CD4-positive, alpha-beta T cell treated with Interleukin-12 subunit alpha and Interleukin-12 subunit beta, for 1 hour (primary cell): ENCODE results near the gene FERMT3.
"Not testable (repeated sequence)": the region's sequence is repeated elsewhere in the genome, so short reads cannot be mapped to it uniquely, and the experiment has no call there.

Source experiments
- DNase-seq: peaks from one replicate; pipeline ENCODE4 v3.0.0-alpha.2; 2020

FERMT3 gene

DNA sequence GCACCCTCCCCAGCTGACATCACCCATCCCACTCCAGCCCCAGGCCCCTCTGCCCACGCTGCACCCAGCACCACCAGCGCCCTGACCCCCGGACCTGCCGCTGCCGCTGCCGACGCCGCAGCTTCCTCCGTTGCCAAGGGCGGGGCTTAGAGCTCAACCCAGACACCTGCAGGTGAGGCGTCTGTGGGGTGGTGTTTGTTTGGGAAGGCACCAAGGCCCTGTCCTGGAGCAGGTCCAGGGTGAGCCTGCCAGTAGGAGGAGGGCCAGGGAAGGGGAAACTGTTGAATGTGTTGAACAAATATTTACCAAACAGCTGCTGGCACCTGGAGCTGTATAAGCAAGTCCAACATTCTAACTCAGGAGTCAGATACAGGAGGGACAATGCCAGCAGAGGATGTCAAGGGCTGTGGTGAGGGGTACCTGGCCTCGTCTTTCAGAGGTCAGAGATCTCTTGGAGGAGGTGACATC, 31.0 kb downstream of the FERMT3 start:
- DNase-seq = no peak

DNA sequence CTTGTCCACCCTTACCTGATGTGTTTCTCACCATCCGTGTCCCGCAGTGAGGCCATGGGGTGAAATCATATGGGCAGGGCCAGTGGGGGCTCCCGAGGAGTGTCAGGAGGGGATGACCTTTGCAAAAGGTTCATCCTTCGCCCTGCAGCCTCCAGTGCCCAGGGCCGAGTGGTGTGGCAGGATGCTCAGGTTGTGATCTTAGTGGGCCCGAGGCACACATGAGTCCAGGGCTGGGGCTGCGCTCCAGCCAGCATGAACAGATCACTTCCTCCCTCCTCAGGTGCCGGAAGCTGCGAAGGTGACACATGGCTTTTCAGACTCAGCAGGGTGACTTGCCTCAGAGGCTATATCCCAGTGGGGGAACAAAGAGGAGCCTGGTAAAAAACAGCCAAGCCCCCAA, 31.6 kb downstream of the FERMT3 start:
- no peak for DNase-seq

DNA sequence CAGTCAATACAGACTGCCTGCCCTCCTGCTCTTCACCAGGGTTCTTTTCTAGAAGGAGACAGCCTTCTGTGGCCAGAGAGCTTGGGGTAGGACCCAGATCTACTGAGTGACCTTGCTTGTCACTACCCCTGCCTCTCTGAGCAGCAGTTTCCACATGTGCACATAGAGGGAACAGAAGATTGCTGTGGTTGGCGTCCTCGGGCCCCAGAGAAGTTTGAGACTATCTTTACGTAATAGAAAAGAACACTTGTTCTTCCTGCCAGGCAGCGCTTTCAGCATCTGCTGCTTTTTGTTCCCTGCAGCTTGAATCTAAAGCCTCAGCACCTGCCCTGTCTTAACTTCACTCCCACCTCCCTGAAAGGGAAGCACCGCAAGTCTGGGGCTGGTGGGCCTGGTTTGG, 32.5 kb downstream of the FERMT3 start:
- DNase-seq = no peak

DNA sequence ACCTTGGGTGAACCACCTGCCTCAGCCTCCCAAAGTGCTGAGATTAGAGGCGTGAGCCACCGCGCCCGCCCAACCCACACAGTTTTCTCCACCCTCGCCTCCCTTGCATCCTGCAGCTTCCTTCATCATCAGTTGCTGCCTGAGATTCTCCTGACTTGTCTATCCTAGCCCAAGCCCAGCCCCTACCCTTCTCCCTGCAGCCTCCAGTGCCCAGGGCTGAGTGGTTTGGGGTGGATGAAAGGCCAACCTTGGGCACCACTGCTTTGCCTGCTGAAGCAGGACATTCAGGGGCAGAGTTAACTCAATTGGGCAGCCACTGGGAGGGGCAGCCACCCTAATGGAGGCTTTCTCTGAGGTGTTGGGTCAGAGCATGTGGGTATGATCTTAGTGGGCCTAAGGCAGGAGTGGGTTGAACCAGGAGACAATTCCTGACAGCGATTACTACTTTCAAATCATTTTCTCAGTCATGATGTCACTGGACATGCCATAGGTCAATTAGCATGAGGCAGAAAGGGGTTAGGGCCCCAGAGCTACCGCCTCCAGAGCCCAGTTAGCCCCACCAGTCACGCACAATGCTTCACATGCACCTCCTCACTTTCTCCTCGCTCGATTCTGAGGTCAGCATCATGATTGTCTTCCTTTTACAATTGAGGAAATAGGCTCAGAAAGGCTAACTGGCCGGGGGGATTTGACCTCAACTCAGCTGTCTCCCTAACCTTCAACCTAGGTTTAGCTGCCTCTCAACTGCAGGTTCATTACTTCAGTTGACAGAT, 33.3 kb downstream of the FERMT3 start:
- DNase-seq = no peak

DNA sequence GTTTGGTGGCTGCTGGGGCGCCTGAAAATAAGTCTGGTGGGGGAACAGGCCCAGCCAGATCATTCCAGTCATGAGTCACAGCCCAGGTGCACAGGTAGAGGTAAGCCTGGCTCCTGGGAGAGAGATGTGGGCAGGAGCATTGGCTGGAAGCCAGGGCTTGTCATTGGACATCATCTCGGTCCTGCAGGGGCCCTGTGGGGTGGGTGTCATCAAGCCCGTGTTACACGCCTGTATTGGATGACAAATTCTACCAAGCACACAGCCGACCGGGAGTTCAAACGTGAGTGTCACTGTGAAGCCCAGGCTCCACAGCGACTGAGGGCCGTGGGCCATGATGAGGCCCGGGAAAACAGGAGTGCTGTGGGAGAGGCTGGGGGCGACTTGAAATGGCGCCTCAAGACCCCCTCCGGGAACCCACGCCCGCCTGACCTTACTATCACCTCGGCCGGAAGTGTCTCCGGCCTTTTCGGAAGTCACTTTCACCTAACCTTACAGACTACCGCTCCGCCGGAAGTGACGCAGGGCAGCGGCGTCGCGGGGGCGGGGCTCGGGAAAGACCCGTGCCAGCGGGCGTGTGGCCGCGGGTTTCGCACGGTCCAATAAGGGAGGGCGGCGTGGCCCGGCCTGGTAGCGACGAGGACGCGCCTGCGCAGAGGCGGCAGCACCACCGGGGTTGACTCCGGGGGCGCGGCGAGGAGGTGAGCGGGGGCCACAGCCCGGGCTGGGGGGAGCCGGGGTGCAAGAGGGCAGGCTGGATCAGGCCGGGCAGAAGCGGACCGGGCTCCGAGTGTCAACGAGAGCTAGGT, 34.1 kb downstream of the FERMT3 start, which contains the start of gene FKBP2:
Gene FKBP2 (plus strand): TSS at position 661 of the 806 bp plus-strand sequence. CDS start 1,293 bp downstream, outside the sequence.
- peak; percentile 99 for DNase-seq

DNA sequence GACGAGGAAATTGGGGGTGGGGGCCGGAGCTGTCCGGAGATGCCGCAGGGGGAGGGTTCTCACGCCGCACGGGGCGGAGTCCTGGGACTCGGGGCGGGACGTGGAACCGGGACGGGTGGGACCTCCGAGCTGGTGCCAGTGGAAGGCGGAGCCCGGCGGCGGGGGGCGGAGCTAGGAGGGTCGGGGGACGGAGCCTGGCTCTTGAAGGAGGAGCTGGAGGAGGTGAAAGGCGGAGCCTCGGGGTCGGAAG, 34.6 kb downstream of the FERMT3 start:
- no peak for DNase-seq

DNA sequence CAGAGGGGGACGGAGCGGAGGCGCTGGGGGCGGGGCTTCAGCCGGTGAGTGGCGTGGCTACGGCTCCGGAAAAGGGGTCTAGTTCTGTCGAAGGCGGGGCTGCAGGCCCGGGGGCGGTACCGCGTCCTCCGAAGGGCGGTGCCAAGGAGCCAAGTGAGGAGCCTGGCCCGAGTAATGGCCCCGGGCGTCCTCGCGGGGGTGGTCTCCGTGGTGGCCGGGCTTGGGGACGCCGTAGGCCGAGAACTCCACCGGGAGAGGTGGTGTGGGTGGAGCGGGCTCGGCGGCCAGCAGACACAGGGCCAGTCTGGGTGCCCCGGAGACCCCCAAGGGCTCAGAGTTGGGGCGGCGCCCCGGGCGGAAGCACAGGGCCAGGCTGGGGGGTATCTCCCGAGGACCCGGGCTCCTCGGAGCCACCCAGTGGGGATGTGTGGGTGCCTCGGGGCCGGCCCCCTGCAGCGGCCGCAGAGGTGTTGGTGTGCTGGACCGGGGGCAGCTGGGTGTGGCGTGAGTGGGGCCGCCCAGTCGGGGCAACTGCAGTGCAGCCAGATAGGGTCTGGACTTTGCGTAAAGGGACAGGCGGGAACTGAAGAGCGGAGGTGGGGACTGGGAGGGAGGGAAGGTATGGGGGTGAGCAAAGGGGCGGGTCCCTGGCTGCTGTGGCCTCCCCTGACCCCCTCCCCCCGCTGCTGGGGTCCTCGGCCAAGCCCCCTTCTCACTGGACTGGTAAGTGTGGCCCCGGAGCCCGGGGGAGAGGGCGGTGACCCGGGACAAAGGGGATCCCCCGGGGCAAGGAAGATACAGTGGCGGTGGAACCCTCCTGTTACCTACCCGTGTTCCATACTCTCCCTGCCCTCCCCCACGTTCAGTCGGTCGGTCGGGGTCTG, 35.2 kb downstream of the FERMT3 start:
- DNase-seq = peak; percentile 100

DNA sequence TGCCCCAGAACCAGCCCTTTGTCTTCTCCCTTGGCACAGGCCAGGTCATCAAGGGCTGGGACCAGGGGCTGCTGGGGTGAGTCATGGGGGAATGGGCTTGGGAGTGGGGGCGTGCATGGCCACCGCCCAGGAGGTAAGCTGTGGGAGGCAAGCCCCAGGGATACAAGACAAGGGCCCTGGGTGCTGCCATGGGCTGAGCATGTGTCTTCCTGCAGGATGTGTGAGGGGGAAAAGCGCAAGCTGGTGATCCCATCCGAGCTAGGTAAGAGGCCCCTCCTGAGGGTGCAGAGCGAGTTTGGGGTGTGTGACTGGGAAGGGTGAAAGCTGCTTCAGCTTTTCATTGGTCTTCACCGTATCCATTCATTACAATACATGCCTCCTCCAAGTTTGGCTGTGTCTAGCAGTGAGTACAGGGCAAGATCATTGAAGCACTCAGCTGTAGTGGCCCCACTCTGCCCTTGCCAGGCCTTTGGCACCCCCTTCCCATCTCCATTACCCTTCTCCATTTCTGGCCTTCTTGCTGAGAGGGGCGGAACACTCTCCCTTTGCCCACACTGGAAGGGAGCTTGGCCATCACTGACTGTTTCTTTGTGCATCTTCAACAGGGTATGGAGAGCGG, 36.8 kb downstream of the FERMT3 start:
- DNase-seq = no peak

DNA sequence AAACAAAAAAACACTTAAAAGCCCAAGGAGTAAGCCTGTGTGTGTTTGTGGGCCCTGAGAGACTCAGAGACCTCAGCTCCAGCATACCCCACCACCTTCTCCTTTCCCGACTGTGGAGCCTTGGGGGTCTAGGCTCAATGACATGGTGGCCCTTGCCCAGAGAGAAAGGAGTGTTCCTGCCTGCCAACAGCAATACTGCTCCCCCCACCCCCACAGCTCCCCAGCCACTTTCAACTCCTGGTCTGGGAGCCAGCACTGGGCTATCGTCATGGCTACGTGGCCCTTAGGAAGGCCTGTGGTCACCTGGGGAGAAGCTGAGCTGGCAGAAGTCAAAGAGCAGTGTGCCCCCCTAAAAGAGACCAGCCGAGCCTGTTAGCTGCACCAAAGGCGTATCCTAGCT, 37.6 kb downstream of the FERMT3 start:
- DNase-seq = no peak

DNA sequence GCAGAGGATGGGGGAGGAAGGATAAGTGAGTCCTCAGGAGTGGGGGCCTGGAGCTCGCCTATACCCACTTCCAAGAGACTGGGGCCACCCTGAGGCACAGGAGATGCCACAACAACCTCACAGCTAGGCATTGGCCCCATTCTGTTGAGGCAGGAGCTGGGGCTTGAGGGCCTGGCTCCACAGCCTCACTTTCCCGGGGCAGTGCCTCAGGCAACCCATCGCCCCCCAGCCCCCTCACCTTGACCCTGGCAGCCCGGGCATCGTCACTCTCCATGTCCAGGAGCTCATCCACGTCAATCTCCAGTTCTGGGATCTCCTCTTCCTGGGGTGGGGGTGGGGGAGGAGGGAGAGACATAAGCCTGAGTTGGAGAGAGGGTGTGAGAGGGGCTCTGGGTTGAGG, 38.4 kb downstream of the FERMT3 start:
- no peak for DNase-seq

DNA sequence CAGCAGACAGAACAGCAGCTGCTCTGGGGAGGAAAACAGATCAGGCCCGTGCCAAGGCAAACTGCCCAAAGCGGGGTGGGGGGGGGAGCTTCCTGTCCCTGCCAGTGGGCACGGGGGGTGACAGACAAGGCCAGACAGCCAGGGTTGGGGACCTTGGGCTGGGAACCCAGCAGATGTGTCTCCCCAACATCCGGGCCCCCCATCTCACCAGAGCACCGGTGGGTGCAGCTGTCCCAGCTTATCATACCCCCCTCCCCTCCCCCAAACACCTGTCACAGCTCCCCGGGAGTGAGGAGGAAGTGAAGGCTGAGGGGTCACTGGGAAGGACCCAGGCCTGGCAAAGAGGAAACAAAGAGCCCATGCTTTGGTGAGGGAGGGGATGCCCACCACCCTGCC, 38.9 kb downstream of the FERMT3 start:
- peak; percentile 67 for DNase-seq

DNA sequence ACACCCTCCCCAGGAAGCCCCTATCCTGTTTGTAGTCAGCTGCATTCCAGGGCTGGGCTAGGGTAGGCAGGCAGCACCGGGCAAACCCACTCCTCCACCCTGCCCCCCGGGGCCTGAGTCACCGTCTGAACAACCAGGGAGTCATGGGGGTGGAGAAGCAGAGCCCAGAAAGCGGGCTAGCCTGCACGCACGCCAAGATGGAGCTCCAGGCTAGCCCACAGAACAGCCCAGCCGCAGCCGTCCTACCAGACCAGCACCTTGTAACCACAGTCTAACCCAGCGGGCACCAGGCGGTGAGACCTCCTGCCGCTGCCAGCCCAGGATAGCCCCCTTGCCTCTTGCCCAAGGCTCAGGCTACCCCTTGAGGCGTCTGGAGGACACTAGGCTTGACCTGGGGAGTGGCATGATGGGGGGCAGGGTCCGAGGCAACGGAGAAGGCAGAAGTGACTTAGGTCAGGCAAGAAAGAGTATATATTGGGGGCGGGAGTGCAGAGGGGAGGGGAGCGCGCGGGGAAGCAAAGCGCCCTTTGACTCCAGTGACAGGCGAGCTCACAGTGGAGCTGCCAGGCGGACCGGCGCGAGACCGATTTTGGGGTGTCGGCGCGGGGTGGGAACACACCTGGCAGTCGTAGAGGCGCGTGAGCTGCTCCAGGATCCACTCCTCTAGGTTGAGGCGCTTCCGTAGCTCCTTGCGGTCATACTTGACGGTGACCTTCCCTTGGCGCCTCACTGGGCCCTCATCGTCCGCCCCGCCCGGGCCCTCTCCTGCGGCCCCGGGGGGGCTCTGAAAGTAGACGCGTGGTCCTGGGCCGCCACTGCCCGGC, 39.5 kb downstream of the FERMT3 start:
- peak; percentile 68 for DNase-seq

DNA sequence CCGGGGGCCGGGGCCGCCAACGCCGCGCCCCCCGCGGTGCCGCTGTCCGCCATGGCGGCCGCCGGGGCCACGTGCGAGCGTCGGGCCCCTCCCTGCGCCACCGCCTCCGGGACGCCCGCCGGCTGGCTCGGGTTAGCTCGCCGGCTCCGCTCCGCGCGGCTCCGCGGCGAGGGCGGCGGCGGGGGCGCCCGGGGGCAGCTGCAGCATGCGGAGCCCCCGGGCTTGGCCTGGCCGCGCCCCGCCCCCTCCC, 40.0 kb downstream of the FERMT3 start:
- not testable (repeated sequence) for DNase-seq

DNA sequence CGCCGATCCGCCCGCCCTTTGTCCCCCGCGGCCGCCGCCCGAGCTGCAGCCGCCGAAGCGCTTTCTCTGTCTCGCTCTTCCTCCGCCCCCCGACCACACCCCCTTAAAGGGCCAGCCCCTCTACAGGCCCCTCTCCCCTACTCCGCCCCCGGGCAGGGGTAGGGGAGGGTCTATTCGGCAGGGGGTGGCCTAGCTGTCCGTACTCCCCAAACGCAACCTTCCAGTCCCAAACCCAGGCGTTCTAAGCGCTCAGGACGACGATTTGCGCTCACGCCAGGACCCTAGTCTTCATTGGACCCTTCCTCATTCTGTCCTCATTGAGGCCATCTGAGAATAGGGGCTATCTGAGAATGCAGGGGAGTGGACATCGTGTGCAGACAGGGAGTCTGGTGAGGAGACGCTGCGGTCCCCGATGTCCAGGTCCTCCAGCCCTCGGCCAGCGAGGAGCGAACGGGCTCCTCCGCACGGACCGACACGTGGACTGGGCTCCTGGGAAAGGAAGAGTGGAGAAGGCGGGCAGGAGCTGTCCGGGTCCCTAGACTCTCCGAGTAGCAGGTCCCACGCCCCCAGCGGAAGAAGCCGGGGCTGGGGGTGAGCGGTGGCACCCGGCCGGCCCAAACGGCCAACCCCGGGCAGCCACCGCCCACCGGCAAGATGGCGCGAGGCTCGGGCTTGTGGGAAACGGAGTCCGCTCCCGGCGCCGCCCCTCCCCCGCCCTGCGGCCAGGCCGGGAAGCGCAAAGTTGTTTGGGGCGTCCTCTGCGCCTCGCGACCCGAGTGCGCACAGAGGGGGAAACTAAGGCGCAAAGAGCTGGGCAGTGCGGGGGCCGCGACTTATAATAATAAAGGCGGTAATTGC, 40.6 kb downstream of the FERMT3 start, which contains the start of gene PPP1R14B:
Gene PPP1R14B (minus strand): TSS at position 73 of the 858 bp plus-strand sequence. CDS start 270 bp downstream, outside the sequence.
- peak; percentile 81 for DNase-seq

DNA sequence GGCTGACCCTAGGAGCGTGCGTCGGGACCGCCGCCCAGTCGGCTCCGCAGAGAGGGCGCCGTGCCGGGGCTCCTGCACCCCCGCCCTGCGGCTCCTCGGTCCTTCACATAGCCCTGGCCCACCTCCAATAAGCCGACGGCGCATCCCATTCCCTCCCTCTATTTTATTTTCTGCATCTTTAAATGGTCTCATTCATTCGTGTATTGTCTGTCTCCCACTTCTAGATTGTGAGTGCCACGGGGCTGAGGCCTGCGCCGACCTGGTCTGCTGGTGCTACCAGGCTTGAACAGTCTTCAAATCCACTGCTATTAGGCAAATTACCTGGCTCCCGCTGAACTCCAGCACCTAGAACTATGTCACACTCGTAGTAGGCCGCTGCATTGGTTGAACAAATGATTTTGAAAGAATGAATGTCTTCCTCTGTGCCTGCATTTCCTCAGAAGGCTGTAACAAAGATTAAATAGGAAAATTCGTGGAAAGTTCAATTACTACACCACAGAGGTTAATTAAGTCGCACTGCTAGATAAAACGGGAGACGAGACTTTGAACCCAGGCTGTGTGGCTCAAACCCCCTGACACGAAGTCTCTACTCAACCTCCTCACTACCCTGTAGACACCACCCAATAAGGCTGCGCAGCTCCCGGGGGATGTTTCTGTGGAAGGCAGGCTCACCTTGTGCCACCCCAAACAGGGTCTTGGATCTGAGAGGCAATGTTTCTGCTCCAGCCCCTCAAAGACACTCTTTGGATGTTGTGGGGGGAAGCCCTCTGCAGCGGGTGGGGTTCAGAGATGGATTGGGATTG, 41.4 kb downstream of the FERMT3 start:
- no peak for DNase-seq

DNA sequence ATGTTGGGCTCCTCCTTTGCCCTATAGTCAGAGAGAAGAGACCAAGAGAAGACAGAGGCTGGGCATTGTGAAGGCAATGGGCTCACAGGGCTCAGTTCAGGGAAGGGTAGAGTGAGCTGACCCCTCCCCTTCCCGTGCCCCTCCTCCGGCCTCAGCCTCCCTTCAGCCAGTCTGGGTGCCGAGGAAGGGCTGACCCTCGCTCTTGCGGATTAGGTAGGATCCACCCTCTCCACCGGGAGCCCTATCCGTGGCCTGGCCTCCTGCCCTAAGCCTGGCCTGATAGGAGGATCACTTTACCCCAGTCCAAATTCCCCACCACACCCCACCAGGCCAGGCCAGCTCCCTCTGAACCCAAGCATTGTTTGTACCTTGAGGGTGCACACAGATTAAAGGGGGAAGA, 42.1 kb downstream of the FERMT3 start:
- DNase-seq = no peak

DNA sequence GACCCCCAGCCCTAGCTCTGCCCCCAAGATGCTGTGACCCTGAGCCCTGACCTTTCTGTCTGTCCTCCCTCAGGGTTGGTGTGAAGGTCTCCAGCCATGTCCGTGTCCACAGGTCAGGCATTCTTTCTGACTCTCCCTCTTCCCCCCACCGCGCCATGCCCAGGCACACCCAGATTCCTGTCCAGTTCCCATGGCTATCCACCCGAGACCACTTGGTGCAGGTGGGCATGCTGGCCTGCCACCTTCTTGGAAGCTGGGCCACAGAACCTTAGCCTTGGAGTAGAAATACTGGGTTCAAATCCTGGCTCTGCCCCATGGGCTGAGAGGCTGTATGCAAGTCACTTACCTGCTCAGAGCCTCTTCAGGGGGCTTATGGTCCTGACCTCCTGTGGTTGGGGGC, 42.5 kb downstream of the FERMT3 start:
- no peak for DNase-seq

DNA sequence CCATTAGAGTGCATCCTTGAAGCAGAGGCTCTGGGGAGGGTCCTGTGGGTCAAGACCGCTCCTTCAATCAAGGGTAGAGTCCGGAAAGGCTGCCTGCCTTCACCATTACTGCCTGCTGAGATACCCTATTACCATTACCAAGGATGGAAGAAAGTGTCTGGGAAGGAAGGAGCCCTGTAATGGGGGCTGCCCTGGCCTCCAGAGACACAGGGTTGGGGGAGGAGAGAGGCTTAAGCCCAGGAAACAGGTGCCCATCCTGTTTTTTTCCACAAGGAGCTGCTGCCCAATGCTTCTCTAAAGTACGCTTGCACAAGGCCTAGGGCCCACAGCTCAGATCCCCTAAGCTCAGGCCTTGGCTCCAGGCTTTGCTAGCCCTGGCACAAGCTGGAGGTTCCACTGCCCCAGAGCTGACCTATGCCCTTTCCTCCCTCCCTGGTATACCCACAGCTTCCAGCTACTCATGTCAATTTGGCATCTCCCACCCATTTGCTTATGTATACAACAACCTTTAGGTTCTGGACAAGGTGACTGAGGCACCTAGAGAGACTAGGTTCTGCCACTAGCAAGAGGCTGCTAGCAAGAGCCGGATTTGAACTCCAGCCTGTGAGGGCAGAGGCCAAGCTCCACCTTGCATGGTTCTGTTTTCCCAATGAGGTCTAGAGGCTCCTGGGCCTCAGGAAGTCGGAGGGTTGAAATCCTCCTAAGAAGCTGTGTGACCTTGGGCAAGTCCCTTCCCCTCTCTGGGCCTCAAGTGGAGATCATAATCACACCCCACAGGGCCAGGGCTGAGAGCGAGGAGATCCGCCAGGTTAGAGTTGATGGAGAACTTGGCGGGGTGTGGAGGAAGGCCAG, 43.3 kb downstream of the FERMT3 start:
- DNase-seq = no peak

DNA sequence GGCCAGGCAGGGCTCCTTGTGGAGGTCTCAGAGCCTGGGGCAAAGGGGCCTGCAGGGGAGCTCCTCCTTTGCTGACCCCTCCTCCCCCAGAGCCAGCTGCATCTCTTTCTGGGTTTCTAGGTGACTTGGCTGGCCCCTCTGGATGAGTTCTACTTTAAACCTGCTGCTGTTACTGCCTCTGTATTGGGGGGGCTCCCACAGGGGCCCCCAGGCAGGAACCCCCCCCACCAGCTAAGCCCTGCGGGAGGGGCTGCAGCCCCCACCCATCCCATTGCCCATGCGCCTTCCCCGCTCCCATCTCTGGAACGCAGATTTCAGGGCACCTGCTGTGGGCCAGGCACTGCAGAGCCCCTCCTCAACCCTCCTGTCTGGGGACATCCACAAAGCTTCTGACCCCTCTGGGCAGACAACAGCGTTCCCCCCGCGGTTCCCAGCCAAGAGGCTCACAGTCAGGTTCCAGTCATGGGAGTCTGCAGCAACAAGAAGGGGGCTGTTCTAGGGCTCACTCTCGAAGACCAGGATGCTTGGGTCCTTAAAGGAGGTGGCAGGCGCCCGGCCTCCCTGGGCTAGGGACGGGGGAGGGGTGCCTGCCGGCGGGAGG, 44.0 kb downstream of the FERMT3 start:
- DNase-seq = no peak
